ENCODE results near the gene METTL5. TPM values are rescaled to one million over a fixed set of nuclear protein-coding genes. Genes with fewer than 3 reads are reported as not detected.

Gene METTL5
- total RNA-seq, 1 donor, result 39.8 TPM

- Histone ChIP-seq H3K27ac (ENCODE audit: low read depth, low read length) (no peak overlapping the region), H3K4me1 (ENCODE audit: insufficient read depth, low read length) (peaks cover 8% of the 10 kb centered on the region), H3K9me3 (ENCODE audit: low read depth, low read length) (no peaks in the 10 kb centered on the region), H3K27me3 (ENCODE audit: insufficient read depth, low read length) (peaks cover 4% of the 10 kb centered on the region), H2AFZ (ENCODE audit: low read length) (peak overlapping the region; percentile 77), H3K4me2 (ENCODE audit: insufficient read depth, low read length) (peak overlapping the region; percentile 7), H3K79me2 (ENCODE audit: insufficient read depth, low read length) (no peaks in the 10 kb centered on the region), H4K20me1 (ENCODE audit: insufficient read depth, low read length) (no peaks in the 10 kb centered on the region), H3K36me3 (ENCODE audit: insufficient read depth, low read length) (no peaks in the 10 kb centered on the region), H3K4me3 (ENCODE audit: insufficient read depth, low read length) (no peak overlapping the region)
- no peak for DNase-seq (ENCODE audit: insufficient read length, low spot score, missing footprints)
- no peak for TF ChIP-seq CTCF (IDR thresholded peaks at IDR 0.05; ENCODE audit: extremely low read depth, low read depth, low read length)
These were observed 48.9 kb downstream of the METTL5 start for GRCh38 chr2:169775765-169776164.

GRCh38 chr2:169775354-169775753 lies 49.4 kb downstream of the METTL5 start:
- Histone ChIP-seq H2AFZ (ENCODE audit: low read length) (peak overlapping the region; percentile 77), H3K36me3 (ENCODE audit: insufficient read depth, low read length) (no peaks in the 10 kb centered on the region), H4K20me1 (ENCODE audit: insufficient read depth, low read length) (no peaks in the 10 kb centered on the region), H3K9me3 (ENCODE audit: low read depth, low read length) (no peaks in the 10 kb centered on the region), H3K4me2 (ENCODE audit: insufficient read depth, low read length) (no peak overlapping the region), H3K4me3 (ENCODE audit: insufficient read depth, low read length) (no peak overlapping the region), H3K27me3 (ENCODE audit: insufficient read depth, low read length) (peaks cover 4% of the 10 kb centered on the region), H3K27ac (ENCODE audit: low read depth, low read length) (no peak overlapping the region), H3K79me2 (ENCODE audit: insufficient read depth, low read length) (no peaks in the 10 kb centered on the region), H3K4me1 (ENCODE audit: insufficient read depth, low read length) (peaks cover 8% of the 10 kb centered on the region)
- no peak for DNase-seq (ENCODE audit: insufficient read length, low spot score, missing footprints)
- TF ChIP-seq CTCF (IDR thresholded peaks at IDR 0.05; ENCODE audit: extremely low read depth, low read depth, low read length), result no peak

- no peaks in the 10 kb centered on the region for H3K36me3 ChIP-seq (ENCODE audit: insufficient read depth, low read length)
- H4K20me1 ChIP-seq (ENCODE audit: insufficient read depth, low read length), result no peaks in the 10 kb centered on the region
- H3K27me3 ChIP-seq (ENCODE audit: insufficient read depth, low read length), result peaks cover 25% of the 10 kb centered on the region
- no peak overlapping the region for H2AFZ ChIP-seq (ENCODE audit: low read length)
- no peak for DNase-seq (ENCODE audit: insufficient read length, low spot score, missing footprints)
- no peaks in the 10 kb centered on the region for H3K79me2 ChIP-seq (ENCODE audit: insufficient read depth, low read length)
- no peak for TF ChIP-seq CTCF (IDR thresholded peaks at IDR 0.05; ENCODE audit: extremely low read depth, low read depth, low read length)
- no peak overlapping the region for H3K27ac ChIP-seq (ENCODE audit: low read depth, low read length)
- H3K9me3 ChIP-seq (ENCODE audit: low read depth, low read length), result no peaks in the 10 kb centered on the region
- no peak overlapping the region for H3K4me3 ChIP-seq (ENCODE audit: insufficient read depth, low read length)
- H3K4me2 ChIP-seq (ENCODE audit: insufficient read depth, low read length), result no peak overlapping the region
- H3K4me1 ChIP-seq (ENCODE audit: insufficient read depth, low read length), result peaks cover 8% of the 10 kb centered on the region
These were observed 52.1 kb downstream of the METTL5 start for GRCh38 chr2:169772651-169773050.

GRCh38 chr2:169771612-169772011 lies 53.1 kb downstream of the METTL5 start:
- Histone ChIP-seq H3K4me3 (ENCODE audit: insufficient read depth, low read length) (no peak overlapping the region), H4K20me1 (ENCODE audit: insufficient read depth, low read length) (no peaks in the 10 kb centered on the region), H3K9me3 (ENCODE audit: low read depth, low read length) (no peaks in the 10 kb centered on the region), H3K4me2 (ENCODE audit: insufficient read depth, low read length) (no peak overlapping the region), H2AFZ (ENCODE audit: low read length) (no peak overlapping the region), H3K27ac (ENCODE audit: low read depth, low read length) (no peak overlapping the region), H3K27me3 (ENCODE audit: insufficient read depth, low read length) (peaks cover 28% of the 10 kb centered on the region), H3K36me3 (ENCODE audit: insufficient read depth, low read length) (no peaks in the 10 kb centered on the region), H3K79me2 (ENCODE audit: insufficient read depth, low read length) (no peaks in the 10 kb centered on the region), H3K4me1 (ENCODE audit: insufficient read depth, low read length) (peaks cover 8% of the 10 kb centered on the region)
- no peak for TF ChIP-seq CTCF (IDR thresholded peaks at IDR 0.05; ENCODE audit: extremely low read depth, low read depth, low read length)
- no peak for DNase-seq (ENCODE audit: insufficient read length, low spot score, missing footprints)
